Measurements from ENCODE around the gene EFNB3. TPM values are rescaled to one million over a fixed set of nuclear protein-coding genes. Genes with fewer than 3 reads are reported as not detected.

EFNB3 gene
- total and polyA plus RNA-seq, 2 of the 13 experiments (the other 11 are each of a cell fraction or from before 2014, with no cell fraction given) = 0.07 to 0.25 TPM

GRCh38 chr17:7673239-7673638, 31.8 kb upstream of the EFNB3 start:
- Histone ChIP-seq H3K27ac (ENCODE audit: extremely low read length, insufficient read depth, low read length) (no peak overlapping the region), H3K4me1 (ENCODE audit: insufficient read depth, low read length) (no peaks in the 10 kb centered on the region), H3K27me3 (ENCODE audit: control insufficient read depth in 1 of 2, insufficient read depth in 2 of 2, low read length in 2 of 2) (no peaks in the 10 kb centered on the region; a peak in 1 of 5 replicates), H3K36me3 (replicated peaks in 1 of 2; ENCODE audit: control insufficient read depth in 1 of 2, insufficient read depth in 2 of 2, low read length in 2 of 2) (peaks cover 25 to 36% of the 10 kb centered on the region in 2 experiments; a peak in 4 of 5 replicates), H3K9ac (ENCODE audit: insufficient read depth, low read depth, low read length) (no peak overlapping the region), H2AFZ (ENCODE audit: low read length) (no peak overlapping the region), H3K79me2 (ENCODE audit: insufficient read depth, low read length) (no peaks in the 10 kb centered on the region), H4K20me1 (ENCODE audit: insufficient read depth, low read length) (no peaks in the 10 kb centered on the region), H3K4me2 (ENCODE audit: low read depth, low read length) (no peak overlapping the region), H3K4me3 (replicated peaks in 1 of 3; ENCODE audit: insufficient read depth in 1 of 3, low read depth in 2 of 3, low read length in 3 of 3) (no peak overlapping the region), H3K9me3 (ENCODE audit: low read length) (peaks cover 7% of the 10 kb centered on the region; the same call in 1 of the 2 replicates)
- intact Hi-C loops (cut with micrococcal nuclease; ENCODE audit: unreplicated experiment) (loop anchor here (1.0 to 5.0 kb wide), 2 partner anchors 41 to 87 kb away; partner anchors contain the start of gene SHBG), in situ Hi-C loops (cut with HindIII; ENCODE audit: extremely low pct_ligation_motif_present, low pct_unique_long_range_greater_than_20kb) (no loop called here)
- ATAC-seq (no peak), DNase-seq (ENCODE audit: low spot score) (peak; percentile 27), FAIRE-seq (no peak)
- ChIA-PET POLR2A (interaction anchor here (0.7 to 2.5 kb wide), 5 partner anchors 13 to 94 kb away, joined by 3 to 11 read pairs (median 3); partner anchors contain the start of genes CD68, MPDU1, SAT2 and TP53), CTCF (ENCODE audit: low intra/inter-chr PET ratio, low total read pairs) (interaction anchor here (1.1 to 2.1 kb wide), 4 partner anchors 39 to 158 kb away, joined by 4 to 10 read pairs (median 6); no protein-coding TSS in a partner anchor)
- no TSS peak for BruUV-seq (replicated peaks)
- no peak for TF ChIP-seq GTF3A (CRISPR knock-in tag; conservative IDR thresholded peaks at IDR 0.05)
- TF ChIP-seq MXD1 (CRISPR knock-in tag; IDR thresholded peaks at IDR 0.05) = no peak
- TF ChIP-seq SMC3 (IDR thresholded peaks at IDR 0.05; ENCODE audit: low read length) = peak; percentile 20
- peak; percentile 64 for TF ChIP-seq STAG1 (CRISPR knock-in tag; IDR thresholded peaks at IDR 0.05)
- TF ChIP-seq CTCF (CRISPR knock-in tag; IDR thresholded peaks at IDR 0.05) = peak; percentile 72
- WGBS (ENCODE audit: low lambda C conversion rate) = 93% methylated on average over 2 of the region's 2 CpGs

GRCh38 chr17:7674934-7675333, 30.1 kb upstream of the EFNB3 start:
- Histone ChIP-seq H3K9me3 (ENCODE audit: low read length) (peaks cover 7% of the 10 kb centered on the region; the same call in 1 of the 2 replicates), H4K20me1 (ENCODE audit: insufficient read depth, low read length) (no peaks in the 10 kb centered on the region), H2AFZ (ENCODE audit: low read length) (no peak overlapping the region), H3K4me1 (ENCODE audit: insufficient read depth, low read length) (no peaks in the 10 kb centered on the region), H3K27me3 (ENCODE audit: control insufficient read depth in 1 of 2, insufficient read depth in 2 of 2, low read length in 2 of 2) (no peaks in the 10 kb centered on the region; a peak in 1 of 5 replicates), H3K79me2 (ENCODE audit: insufficient read depth, low read length) (no peaks in the 10 kb centered on the region), H3K27ac (ENCODE audit: extremely low read length, insufficient read depth, low read length) (no peak overlapping the region), H3K9ac (ENCODE audit: insufficient read depth, low read depth, low read length) (no peak overlapping the region), H3K36me3 (replicated peaks in 1 of 2; ENCODE audit: control insufficient read depth in 1 of 2, insufficient read depth in 2 of 2, low read length in 2 of 2) (peaks cover 20 to 30% of the 10 kb centered on the region in 2 experiments; a peak in 4 of 5 replicates), H3K4me2 (ENCODE audit: low read depth, low read length) (no peak overlapping the region), H3K4me3 (replicated peaks in 1 of 3; ENCODE audit: insufficient read depth in 1 of 3, low read depth in 2 of 3, low read length in 3 of 3) (no peak overlapping the region)
- FAIRE-seq (no peak), ATAC-seq (no peak), DNase-seq (ENCODE audit: low spot score) (no peak)
- CTCF ChIA-PET (ENCODE audit: low intra/inter-chr PET ratio, low total read pairs) = no interaction called here
- BruUV-seq (replicated peaks) = no TSS peak
- intact Hi-C loops (cut with micrococcal nuclease; ENCODE audit: unreplicated experiment) = loop anchor here (5.0 kb wide), 1 partner anchor 43 kb away; the partner anchor contains the start of gene SHBG
- WGBS (ENCODE audit: low lambda C conversion rate) = 91% methylated on average over 14 of the region's 14 CpGs
- TF ChIP-seq POLR2G (IDR thresholded peaks at IDR 0.05; ENCODE audit: low read depth, low read length) (no peak), AGO2 (optimal IDR thresholded peaks at IDR 0.05; ENCODE audit: low read depth, low read length) (peak; percentile 32)
- TF ChIP-seq, protein P1, sequence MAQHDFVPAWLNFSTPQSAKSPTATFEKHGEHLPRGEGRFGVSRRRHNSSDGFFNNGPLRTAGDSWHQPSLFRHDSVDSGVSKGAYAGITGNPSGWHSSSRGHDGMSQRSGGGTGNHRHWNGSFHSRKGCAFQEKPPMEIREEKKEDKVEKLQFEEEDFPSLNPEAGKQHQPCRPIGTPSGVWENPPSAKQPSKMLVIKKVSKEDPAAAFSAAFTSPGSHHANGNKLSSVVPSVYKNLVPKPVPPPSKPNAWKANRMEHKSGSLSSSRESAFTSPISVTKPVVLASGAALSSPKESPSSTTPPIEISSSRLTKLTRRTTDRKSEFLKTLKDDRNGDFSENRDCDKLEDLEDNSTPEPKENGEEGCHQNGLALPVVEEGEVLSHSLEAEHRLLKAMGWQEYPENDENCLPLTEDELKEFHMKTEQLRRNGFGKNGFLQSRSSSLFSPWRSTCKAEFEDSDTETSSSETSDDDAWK (CRISPR knock-in tag; IDR thresholded peaks at IDR 0.05) = no peak
- POLR2A ChIA-PET = no interaction called here
- in situ Hi-C loops (cut with HindIII; ENCODE audit: extremely low pct_ligation_motif_present, low pct_unique_long_range_greater_than_20kb) = no loop called here

Measured in HepG2 (cell line).